ENCODE results near the gene ATP4B.

Gene ATP4B

GRCh38 chr13:113656831-113657671, 947 bp downstream of the ATP4B start:
- no peak for DNase-seq (ENCODE audit: low read depth in 3 of 3)

- DNase-seq (ENCODE audit: low read depth in 3 of 3), result no peak
Observed at GRCh38 chr13:113656003-113656588, 1.9 kb downstream of the ATP4B start.

GRCh38 chr13:113655346-113656002, 2.5 kb downstream of the ATP4B start:
- DNase-seq (ENCODE audit: low read depth in 3 of 3), result no peak

GRCh38 chr13:113654591-113655345, 3.2 kb downstream of the ATP4B start:
- no peak for DNase-seq (ENCODE audit: low read depth in 3 of 3)

GRCh38 chr13:113654175-113654560, 3.8 kb downstream of the ATP4B start:
- DNase-seq (ENCODE audit: low read depth in 3 of 3), result no peak

GRCh38 chr13:113653264-113654174, 4.5 kb downstream of the ATP4B start:
- peak in 1 of 3 experiments; percentile 10 for DNase-seq (ENCODE audit: low read depth in 3 of 3)

- DNase-seq (ENCODE audit: low read depth in 3 of 3), result no peak
Observed at GRCh38 chr13:113652404-113653263, 5.4 kb downstream of the ATP4B start.

- no peak for DNase-seq (ENCODE audit: low read depth in 3 of 3)
Observed at GRCh38 chr13:113651511-113652403, 6.2 kb downstream of the ATP4B start.

GRCh38 chr13:113650731-113651148, 7.3 kb downstream of the ATP4B start:
- no peak for DNase-seq (ENCODE audit: low read depth in 3 of 3)

- no peak for DNase-seq (ENCODE audit: low read depth in 3 of 3)
Observed at GRCh38 chr13:113650275-113650674, 7.7 kb downstream of the ATP4B start.

- no peak for DNase-seq (ENCODE audit: low read depth in 3 of 3)
Observed at GRCh38 chr13:113649212-113649611, 8.8 kb downstream of the ATP4B start.

GRCh38 chr13:113648216-113648610, 9.8 kb downstream of the ATP4B start:
- no peak for DNase-seq (ENCODE audit: low read depth in 3 of 3)

GRCh38 chr13:113647351-113648215, 10.4 kb downstream of the ATP4B start:
- DNase-seq (ENCODE audit: low read depth in 3 of 3), result no peak

GRCh38 chr13:113646921-113647340, 11.1 kb downstream of the ATP4B start:
- DNase-seq (ENCODE audit: low read depth in 3 of 3), result no peak

- DNase-seq (ENCODE audit: low read depth in 3 of 3), result no peak
Observed at GRCh38 chr13:113646376-113646775, 11.6 kb downstream of the ATP4B start.

- no peak for DNase-seq (ENCODE audit: low read depth in 3 of 3)
Observed at GRCh38 chr13:113645329-113645728, 12.7 kb downstream of the ATP4B start.

- DNase-seq (ENCODE audit: low read depth in 3 of 3), result no peak
Observed at GRCh38 chr13:113644800-113645199, 13.2 kb downstream of the ATP4B start.

GRCh38 chr13:113643593-113643992, 14.4 kb downstream of the ATP4B start:
- DNase-seq (ENCODE audit: low read depth in 3 of 3), result no peak

Measured in stimulated activated CD4-positive, alpha-beta T cell treated with anti-CD3 and anti-CD28 coated beads, TNF-alpha, amount 100 ng/mL, for 24 hours (primary cell).